Suprapubic skin (tissue), 4 donors: ENCODE data around the gene LAMTOR5. TPM values are rescaled to one million over a fixed set of nuclear protein-coding genes. Genes with fewer than 3 reads are reported as not detected.
A peak's percentile ranks its signal among the peaks of the same experiment; 100 is the strongest.

Experiments used
- DNase-seq, 2 donors: peaks; one replicate each; pipeline ENCODE4 v3.0.0-alpha.2; 2019; ENCODE audit warnings: low spot score in 2 of 2
- H3K27ac ChIP-seq: fragments of 200-600 bp; sonication (generic); one replicate; pipeline ENCODE4 v1.5.1; 2019
- H3K27me3 ChIP-seq: fragments of 200-600 bp; sonication (generic); one replicate; pipeline ENCODE4 v1.5.1; 2019
- H3K36me3 ChIP-seq: fragments of 200-600 bp; sonication (generic); one replicate; pipeline ENCODE4 v1.5.1; 2019
- H3K4me1 ChIP-seq: fragments of 200-600 bp; sonication (generic); one replicate; pipeline ENCODE4 v1.5.1; 2019
- H3K4me3 ChIP-seq: fragments of 200-600 bp; sonication (generic); one replicate; pipeline ENCODE4 v1.5.1; 2019; ENCODE audit warnings: mild to moderate bottlenecking
- H3K9me3 ChIP-seq: fragments of 200-600 bp; sonication (generic); one replicate; pipeline ENCODE4 v1.5.1; 2019
- EP300 ChIP-seq: sonication (generic); formaldehyde crosslinking; IDR thresholded peaks from one replicate; pipeline ENCODE4 v1.6.1; 2017; ENCODE audit warnings: antibody characterized with exemption
- POLR2A ChIP-seq, 2 donors: fragments of 450-650 bp; IDR thresholded peaks; one replicate each; pipeline ENCODE4 v1.6.1; 2017; ENCODE audit warnings: antibody characterized with exemption in 2 of 2, mild to moderate bottlenecking in 2 of 2, moderate library complexity in 2 of 2
- POLR2AphosphoS5 ChIP-seq, 3 donors: sonication (generic); formaldehyde crosslinking; IDR thresholded peaks; one replicate each; pipeline ENCODE4 v1.6.1; 2017; ENCODE audit warnings: antibody characterized with exemption in 3 of 3
- WGBS: methylation state at CpG from one replicate; pipeline ENCODE4 v1.1.5; 2018; 5-methylcytosine and 5-hydroxymethylcytosine counted together
- total RNA-seq, 4 donors: library from RNA; depleted of rRNA; stranded (reverse); fragments of >200 nt; gene quantifications; one replicate each; pipeline ENCODE4 v1.1.0, GENCODE V29; 2016
- TF ChIP-seq, protein P1 (sequence below), 2 donors: fragments of 200-600 bp in 1 of 2; fragments of 450-650 bp in 1 of 2; sonication (generic) in 1 of 2; IDR thresholded peaks; one replicate each; pipeline ENCODE4 v1.5.1; 2016 to 2019; ENCODE audit warnings: antibody characterized with exemption in 2 of 2, mild to moderate bottlenecking in 1 of 2, moderate library complexity in 1 of 2

Gene LAMTOR5
- total RNA-seq, 4 donors from 2014 or later: 53.7 to 81.2 (median 63.3) TPM

DNA sequence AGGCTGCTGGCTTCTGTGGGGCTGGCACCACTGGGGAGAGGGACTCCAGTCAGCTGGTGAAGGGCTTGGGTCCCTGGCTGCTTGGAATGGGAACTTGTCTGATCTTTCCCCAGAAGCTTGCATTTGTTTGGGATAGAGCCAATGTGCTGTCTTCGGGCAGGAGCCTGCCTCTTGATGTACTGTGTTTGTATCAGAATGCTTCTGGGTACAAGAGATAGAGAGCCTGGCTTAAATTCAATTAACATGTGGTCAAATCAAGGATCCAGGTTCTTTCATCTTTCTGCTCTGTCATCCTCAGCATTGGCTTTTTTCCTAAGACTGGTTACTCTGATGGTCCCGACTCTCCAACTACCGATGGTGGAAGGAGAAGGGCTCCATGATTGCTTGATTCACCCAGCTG is 27.5 kb upstream of the LAMTOR5 start:
- Histone ChIP-seq H3K9me3 (no peaks in the 10 kb centered on the region), H3K27me3 (peaks cover 11% of the 10 kb centered on the region), H3K4me3 (no peak overlapping the region), H3K4me1 (no peaks in the 10 kb centered on the region), H3K36me3 (no peaks in the 10 kb centered on the region), H3K27ac (no peak overlapping the region)
- TF ChIP-seq EP300 (no peak), POLR2A (IDR thresholded peaks at IDR 0.05) (no peak)
- DNase-seq: no peak
- 52% methylated on average over 3 of the region's 3 CpGs for WGBS

DNA sequence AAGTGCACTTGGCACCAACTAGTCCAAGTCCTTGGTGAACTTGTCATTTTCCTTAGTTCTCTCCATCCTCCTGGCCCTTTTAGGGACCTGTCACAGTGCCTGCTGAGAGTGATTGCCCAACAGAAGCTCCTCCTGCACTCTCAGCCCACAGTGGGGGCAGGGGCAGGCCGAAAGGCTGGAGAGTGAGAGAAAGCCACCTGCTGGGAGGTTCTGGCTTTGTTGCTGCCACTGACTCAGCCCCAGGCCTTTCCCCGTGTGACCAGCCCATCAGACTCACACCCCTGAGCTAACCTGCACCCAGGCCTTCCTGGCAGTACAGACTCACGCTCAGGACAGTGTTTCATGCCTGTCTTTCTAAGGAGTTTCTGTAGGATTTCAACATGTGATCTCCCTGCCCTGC is 26.3 kb upstream of the LAMTOR5 start:
- H3K4me3 ChIP-seq: no peak overlapping the region
- H3K36me3 ChIP-seq: no peaks in the 10 kb centered on the region
- H3K27ac ChIP-seq: no peak overlapping the region
- DNase-seq: peak in 1 of 2 donors; percentile 71
- H3K27me3 ChIP-seq: peaks cover 11% of the 10 kb centered on the region
- no peaks in the 10 kb centered on the region for H3K4me1 ChIP-seq
- WGBS: 67% methylated on average over 1 of the region's 3 CpGs
- H3K9me3 ChIP-seq: no peaks in the 10 kb centered on the region
- TF ChIP-seq POLR2AphosphoS5 (IDR thresholded peaks at IDR 0.05): no peak
- TF ChIP-seq, protein P1, sequence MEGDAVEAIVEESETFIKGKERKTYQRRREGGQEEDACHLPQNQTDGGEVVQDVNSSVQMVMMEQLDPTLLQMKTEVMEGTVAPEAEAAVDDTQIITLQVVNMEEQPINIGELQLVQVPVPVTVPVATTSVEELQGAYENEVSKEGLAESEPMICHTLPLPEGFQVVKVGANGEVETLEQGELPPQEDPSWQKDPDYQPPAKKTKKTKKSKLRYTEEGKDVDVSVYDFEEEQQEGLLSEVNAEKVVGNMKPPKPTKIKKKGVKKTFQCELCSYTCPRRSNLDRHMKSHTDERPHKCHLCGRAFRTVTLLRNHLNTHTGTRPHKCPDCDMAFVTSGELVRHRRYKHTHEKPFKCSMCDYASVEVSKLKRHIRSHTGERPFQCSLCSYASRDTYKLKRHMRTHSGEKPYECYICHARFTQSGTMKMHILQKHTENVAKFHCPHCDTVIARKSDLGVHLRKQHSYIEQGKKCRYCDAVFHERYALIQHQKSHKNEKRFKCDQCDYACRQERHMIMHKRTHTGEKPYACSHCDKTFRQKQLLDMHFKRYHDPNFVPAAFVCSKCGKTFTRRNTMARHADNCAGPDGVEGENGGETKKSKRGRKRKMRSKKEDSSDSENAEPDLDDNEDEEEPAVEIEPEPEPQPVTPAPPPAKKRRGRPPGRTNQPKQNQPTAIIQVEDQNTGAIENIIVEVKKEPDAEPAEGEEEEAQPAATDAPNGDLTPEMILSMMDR (IDR thresholded peaks at IDR 0.05): no peak
- TF ChIP-seq POLR2A (IDR thresholded peaks at IDR 0.05): no peak
- no peak for TF ChIP-seq EP300

DNA sequence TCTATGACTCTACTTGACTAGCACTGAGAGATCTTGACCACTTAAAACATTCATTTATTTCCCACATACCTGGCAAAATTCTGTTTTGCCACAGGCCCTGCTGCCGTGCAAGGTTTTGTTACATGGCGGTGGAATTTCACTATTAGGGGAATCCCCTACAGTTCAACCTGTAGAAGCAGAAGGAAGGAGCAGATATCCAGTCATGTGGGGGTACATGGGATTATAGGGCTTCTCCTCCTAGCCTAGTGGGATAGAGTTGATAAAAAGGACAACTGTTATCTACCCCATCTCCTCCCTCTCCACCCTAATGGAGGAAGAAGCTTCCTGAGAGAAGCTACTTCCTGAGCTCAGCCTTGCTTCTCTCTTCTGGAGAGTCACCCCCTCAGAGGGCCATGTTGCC is 25.7 kb upstream of the LAMTOR5 start:
- no peaks in the 10 kb centered on the region for H3K36me3 ChIP-seq
- no peak overlapping the region for H3K27ac ChIP-seq
- no peak for TF ChIP-seq POLR2AphosphoS5 (IDR thresholded peaks at IDR 0.05)
- no peak for TF ChIP-seq POLR2A (IDR thresholded peaks at IDR 0.05)
- TF ChIP-seq, protein P1 (IDR thresholded peaks at IDR 0.05): no peak
- TF ChIP-seq EP300: no peak
- no peak overlapping the region for H3K4me3 ChIP-seq
- H3K4me1 ChIP-seq: no peaks in the 10 kb centered on the region
- no peak for DNase-seq
- no peaks in the 10 kb centered on the region for H3K9me3 ChIP-seq
- peaks cover 11% of the 10 kb centered on the region for H3K27me3 ChIP-seq
- 87% methylated on average over 2 of the region's 2 CpGs for WGBS

DNA sequence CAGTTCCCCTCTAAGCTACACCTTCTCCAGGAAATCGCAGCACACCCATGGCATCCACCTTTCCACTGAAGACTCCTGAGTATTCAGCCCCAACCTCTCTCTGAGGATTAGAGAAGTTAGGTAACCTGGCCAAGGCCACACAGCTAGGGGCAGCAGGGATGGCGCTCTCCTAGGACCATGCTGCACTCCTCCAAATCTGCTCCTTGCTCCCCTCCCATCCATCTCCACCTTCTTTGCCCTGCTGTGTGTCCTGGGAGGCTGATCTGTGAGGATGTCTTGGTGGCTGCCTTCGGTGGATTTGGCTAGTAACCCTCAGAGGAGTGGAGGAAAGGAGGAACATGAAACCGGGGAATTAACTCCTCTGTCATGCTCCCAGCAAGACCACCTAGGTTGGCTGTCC is 23.4 kb upstream of the LAMTOR5 start:
- H3K27me3 ChIP-seq: peaks cover 11% of the 10 kb centered on the region
- DNase-seq: no peak
- H3K4me3 ChIP-seq: no peak overlapping the region
- TF ChIP-seq, protein P1 (IDR thresholded peaks at IDR 0.05): no peak
- TF ChIP-seq POLR2AphosphoS5 (IDR thresholded peaks at IDR 0.05): no peak
- no peak for TF ChIP-seq POLR2A (IDR thresholded peaks at IDR 0.05)
- TF ChIP-seq EP300: no peak
- WGBS: 94% methylated on average over 3 of the region's 4 CpGs
- H3K27ac ChIP-seq: no peak overlapping the region
- no peaks in the 10 kb centered on the region for H3K9me3 ChIP-seq
- H3K36me3 ChIP-seq: no peaks in the 10 kb centered on the region
- peaks cover 4% of the 10 kb centered on the region for H3K4me1 ChIP-seq

DNA sequence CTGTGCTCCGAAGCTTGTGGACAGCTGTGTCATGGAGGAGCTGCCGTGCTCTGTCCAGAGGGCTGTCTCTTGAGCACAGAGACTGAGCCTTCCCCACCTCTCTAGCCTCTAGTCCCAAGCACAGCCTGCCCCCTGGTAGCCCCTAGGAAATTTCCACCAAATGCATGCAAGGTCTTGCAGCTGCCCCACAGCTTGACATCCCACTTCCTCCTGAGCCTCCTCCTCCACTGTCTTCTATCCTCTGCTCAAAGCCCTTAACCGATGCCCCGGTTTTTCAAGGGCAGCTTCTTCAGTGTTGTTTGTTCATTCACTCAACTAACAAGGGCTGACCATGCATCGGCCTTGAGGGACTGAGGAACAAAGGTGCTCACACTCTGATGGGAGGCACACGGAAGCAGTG is 22.9 kb upstream of the LAMTOR5 start:
- Histone ChIP-seq H3K4me1 (peaks cover 4% of the 10 kb centered on the region), H3K27ac (no peak overlapping the region), H3K27me3 (peaks cover 11% of the 10 kb centered on the region), H3K36me3 (no peaks in the 10 kb centered on the region), H3K9me3 (no peaks in the 10 kb centered on the region), H3K4me3 (no peak overlapping the region)
- no peak for DNase-seq
- WGBS: 87% methylated on average over 6 of the region's 6 CpGs
- TF ChIP-seq EP300 (no peak), POLR2AphosphoS5 (IDR thresholded peaks at IDR 0.05) (no peak)
- TF ChIP-seq, protein P1 (IDR thresholded peaks at IDR 0.05): no peak

DNA sequence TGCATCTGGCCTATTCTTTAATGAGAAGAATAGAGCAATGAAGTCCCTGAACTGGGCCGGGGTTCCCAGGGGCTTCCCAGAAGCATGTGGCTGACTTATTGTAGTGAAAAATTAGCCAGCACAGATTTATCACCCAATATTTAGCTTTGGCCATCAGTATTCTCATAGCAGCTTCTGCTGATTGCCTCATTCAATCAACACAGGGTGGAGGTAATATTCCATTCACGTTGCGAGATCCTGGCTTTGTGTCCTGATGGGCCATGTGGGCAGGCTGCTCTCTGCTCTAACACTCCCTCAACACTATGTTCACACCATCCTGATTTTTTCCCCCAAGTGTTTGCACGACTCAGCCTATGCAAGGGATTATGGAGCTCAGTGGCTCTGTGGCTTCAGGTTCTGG is 21.5 kb upstream of the LAMTOR5 start:
- TF ChIP-seq EP300 (no peak), POLR2AphosphoS5 (IDR thresholded peaks at IDR 0.05) (peak in 1 of 3 donors; percentile 59)
- 80% methylated on average over 3 of the region's 4 CpGs for WGBS
- no peak for DNase-seq

More for the DNA sequence above, 21.5 kb upstream of the LAMTOR5 start:
- peaks cover 11% of the 10 kb centered on the region for H3K27me3 ChIP-seq
- no peak overlapping the region for H3K4me3 ChIP-seq
- H3K9me3 ChIP-seq: no peaks in the 10 kb centered on the region
- H3K4me1 ChIP-seq: peaks cover 9% of the 10 kb centered on the region
- no peak overlapping the region for H3K27ac ChIP-seq
- H3K36me3 ChIP-seq: no peaks in the 10 kb centered on the region
